CD14-positive monocyte (primary cell): Measurements from ENCODE around the gene MYH13. TPM values are rescaled to one million over a fixed set of nuclear protein-coding genes. Genes with fewer than 3 reads are reported as not detected.

Experiments
- DNase-seq, 3 donors: peaks; one replicate each; pipeline ENCODE4 v3.0.0-alpha.2; 2011 to 2022
- H2AFZ ChIP-seq: 2 replicates; pipeline ENCODE4 v1.6.0; 2012; ENCODE audit warnings: mild to moderate bottlenecking, low read depth, low read length, inconsistent platforms; ENCODE audit not compliant: insufficient read depth, poor library complexity, severe bottlenecking
- H3K27ac ChIP-seq, 2 donors: 1 replicate in 1 of 2; 2 replicates in 1 of 2; pipeline ENCODE4 v1.5.1; 2012 to 2013; ENCODE audit warnings: low read length in 2 of 2, control low read depth in 1 of 2, inconsistent platforms in 1 of 2, low read depth in 1 of 2, mild to moderate bottlenecking in 1 of 2
- H3K27me3 ChIP-seq, 2 donors: one replicate each; pipeline versions ENCODE4 v1.6.0 to v1.6.1; 2011 to 2013; ENCODE audit warnings: low read length in 2 of 2; ENCODE audit not compliant: control insufficient read depth in 2 of 2, insufficient read depth in 2 of 2
- H3K36me3 ChIP-seq, 2 donors: replicated peaks in 1 of 2; 1 replicate in 1 of 2; 2 replicates in 1 of 2; pipeline versions ENCODE4 v1.5.1 to v1.6.1; 2012 to 2013; ENCODE audit warnings: low read length in 2 of 2, control low read depth in 1 of 2, inconsistent platforms in 1 of 2, mild to moderate bottlenecking in 1 of 2; ENCODE audit not compliant: insufficient read depth in 2 of 2, control insufficient read depth in 1 of 2
- H3K4me1 ChIP-seq, 2 donors: 1 replicate in 1 of 2; 2 replicates in 1 of 2; pipeline versions ENCODE4 v1.5.1 to v1.6.1; 2012 to 2013; ENCODE audit warnings: low read length in 2 of 2, control low read depth in 1 of 2, inconsistent platforms in 1 of 2, mild to moderate bottlenecking in 1 of 2, moderate library complexity in 1 of 2; ENCODE audit not compliant: insufficient read depth in 2 of 2, control insufficient read depth in 1 of 2
- H3K4me2 ChIP-seq: replicated peaks from 2 replicates; pipeline ENCODE3; 2012; ENCODE audit warnings: low read length, moderate library complexity, mild to moderate bottlenecking; ENCODE audit not compliant: poor library complexity, severe bottlenecking; ENCODE audit errors: extremely low read depth
- H3K4me3 ChIP-seq, 3 experiments: fragments of 200-600 bp in 1 of 3; sonication (generic) in 1 of 3; replicated peaks in 1 of 3; 1 replicate in 2 of 3; 2 replicates in 1 of 3; pipeline ENCODE4 v1.5.1; 2011 to 2013; ENCODE audit warnings: low read length in 3 of 3, mild to moderate bottlenecking in 3 of 3, control low read depth in 2 of 3, low read depth in 2 of 3, inconsistent platforms in 1 of 3, moderate library complexity in 1 of 3
- H3K79me2 ChIP-seq: 2 replicates; pipeline ENCODE4 v1.6.0; 2012; ENCODE audit warnings: mild to moderate bottlenecking, control low read depth, inconsistent platforms, low read length, moderate library complexity; ENCODE audit not compliant: insufficient read depth
- H3K9ac ChIP-seq: 2 replicates; pipeline ENCODE4 v1.6.0; 2017; ENCODE audit warnings: low read length, mild to moderate bottlenecking; ENCODE audit not compliant: insufficient read depth, poor library complexity, severe bottlenecking
- H3K9me3 ChIP-seq, 2 donors: replicated peaks in 1 of 2; 1 replicate in 1 of 2; 2 replicates in 1 of 2; pipeline versions ENCODE4 v1.5.1 to v1.6.1; 2012 to 2013; ENCODE audit warnings: low read length in 2 of 2, control low read depth in 1 of 2; ENCODE audit not compliant: control insufficient read depth in 1 of 2, insufficient read depth in 1 of 2
- H4K20me1 ChIP-seq: 2 replicates; pipeline ENCODE4 v1.6.0; 2012; ENCODE audit warnings: mild to moderate bottlenecking, low read length, control low read depth, moderate library complexity; ENCODE audit not compliant: insufficient read depth
- H3K27ac Mint-ChIP-seq, 7 donors: one replicate each; pipeline ENCODE4 v1.8.0; 2020; ENCODE audit warnings: mild to moderate bottlenecking in 7 of 7, mixed read lengths in 7 of 7, moderate library complexity in 6 of 7, inconsistent platforms in 2 of 7
- H3K27me3 Mint-ChIP-seq, 3 donors: one replicate each; pipeline ENCODE4 v1.8.0; 2021 to 2022; ENCODE audit warnings: low read depth in 3 of 3, mild to moderate bottlenecking in 3 of 3, mixed read lengths in 3 of 3, moderate library complexity in 3 of 3, inconsistent platforms in 1 of 3
- H3K36me3 Mint-ChIP-seq, 2 donors: one replicate each; pipeline ENCODE4 v1.8.0; 2020; ENCODE audit warnings: mixed read lengths in 2 of 2, inconsistent platforms in 1 of 2, mild to moderate bottlenecking in 1 of 2
- H3K4me1 Mint-ChIP-seq: one replicate; pipeline ENCODE4 v1.8.0; 2020; ENCODE audit warnings: mild to moderate bottlenecking, mixed read lengths
- H3K4me3 Mint-ChIP-seq, 2 donors: one replicate each; pipeline ENCODE4 v1.8.0; 2020; ENCODE audit warnings: mild to moderate bottlenecking in 2 of 2, mixed read lengths in 2 of 2, moderate library complexity in 1 of 2
- H3K9me3 Mint-ChIP-seq, 7 donors: one replicate each; pipeline ENCODE4 v1.8.0; 2020 to 2022; ENCODE audit warnings: mixed read lengths in 7 of 7, mild to moderate bottlenecking in 6 of 7, moderate library complexity in 6 of 7, inconsistent platforms in 2 of 7
- CTCF ChIP-seq: fragments of 200-600 bp; IDR thresholded peaks from one replicate; pipeline ENCODE4 v1.8.0; 2022; ENCODE audit warnings: antibody characterized with exemption, mild to moderate bottlenecking
- WGBS: methylation state at CpG from one replicate; pipeline ENCODE4 v1.1.5; 2013; ENCODE audit warnings: missing lambda C conversion rate; ENCODE audit not compliant: insufficient coverage; 5-methylcytosine and 5-hydroxymethylcytosine counted together
- intact Hi-C, 2 donors: fragments of 100-400 bp; cut with micrococcal nuclease; formaldehyde crosslinking; loops; one replicate each; pipeline versions ENCODE4 v1.15.0 to v1.15.1; 2023
- polyA plus RNA-seq, 3 donors: library from polyadenylated mRNA; depleted of rRNA in 1 of 3; unstranded in 2 of 3; stranded (reverse) in 1 of 3; fragments of 300-500 nt in 2 of 3; fragments of >200 nt in 1 of 3; fragmentation: Illumina TruSeq in 2 of 3; gene quantifications; 1 replicate in 2 of 3; 2 replicates in 1 of 3; pipeline ENCODE4 v1.2.3, GENCODE V29; 2012 to 2021

Gene MYH13
- polyA plus RNA-seq, 3 donors = not detected

GRCh38 chr17:10317543-10317834 is 55.3 kb downstream of the MYH13 start:
- Mint-ChIP-seq H3K27me3 (peaks cover 5 to 12% (median 11%) of the 10 kb centered on the region in 3 donors), H3K9me3 (peaks cover 0 to 1% (median 0%) of the 10 kb centered on the region in 7 donors), H3K36me3 (no peaks in the 10 kb centered on the region), H3K27ac (peak overlapping the region in 1 of 7 donors; percentile 85), H3K4me3 (peak overlapping the region in 1 of 2 donors; percentile 50), H3K4me1 (peaks cover 16% of the 10 kb centered on the region)
- H3K36me3 ChIP-seq = no peaks in the 10 kb centered on the region
- no peak overlapping the region for H3K4me2 ChIP-seq
- intact Hi-C loops = no loop called here
- no peaks in the 10 kb centered on the region for H3K27me3 ChIP-seq
- no peak overlapping the region for H3K4me3 ChIP-seq
- no peaks in the 10 kb centered on the region for H3K79me2 ChIP-seq
- H3K9ac ChIP-seq = no peak overlapping the region
- no peaks in the 10 kb centered on the region for H3K9me3 ChIP-seq
- H4K20me1 ChIP-seq = no peaks in the 10 kb centered on the region
- H3K4me1 ChIP-seq = peaks cover 0 to 9% of the 10 kb centered on the region in 2 donors
- WGBS = 79% methylated on average over 5 of the region's 5 CpGs
- DNase-seq = no peak
- no peak overlapping the region for H2AFZ ChIP-seq
- peak; percentile 27 for TF ChIP-seq CTCF
- no peak overlapping the region for H3K27ac ChIP-seq

- no peak overlapping the region for H3K9ac ChIP-seq
- Mint-ChIP-seq H3K9me3 (peaks cover 0 to 1% (median 0%) of the 10 kb centered on the region in 7 donors), H3K4me3 (peak overlapping the region in 1 of 2 donors; percentile 50), H3K4me1 (peaks cover 16% of the 10 kb centered on the region), H3K36me3 (no peaks in the 10 kb centered on the region), H3K27ac (peak overlapping the region in 3 of 7 donors; percentile 2 to 85 (median 21)), H3K27me3 (peaks cover 6 to 12% (median 8%) of the 10 kb centered on the region in 3 donors)
- peak; percentile 77 for TF ChIP-seq CTCF
- no peak overlapping the region for H3K4me3 ChIP-seq
- no peaks in the 10 kb centered on the region for H3K79me2 ChIP-seq
- peaks cover 0 to 9% of the 10 kb centered on the region in 2 donors for H3K4me1 ChIP-seq
- no peak overlapping the region for H3K27ac ChIP-seq
- H2AFZ ChIP-seq = no peak overlapping the region
- no peak overlapping the region for H3K4me2 ChIP-seq
- no peaks in the 10 kb centered on the region for H4K20me1 ChIP-seq
- intact Hi-C loops = no loop called here
- no peaks in the 10 kb centered on the region for H3K36me3 ChIP-seq
- H3K9me3 ChIP-seq = no peaks in the 10 kb centered on the region
- DNase-seq = peak in 2 of 3 donors; percentile 43 to 56
- H3K27me3 ChIP-seq = no peaks in the 10 kb centered on the region
- WGBS = 64% methylated on average over 15 of the region's 19 CpGs
Observed at GRCh38 chr17:10316801-10317542, 55.8 kb downstream of the MYH13 start.
